Measurements from ENCODE around the gene SLC51B.

The SLC51B gene

GRCh38 chr15:65101891-65102708 is 56.9 kb downstream of the SLC51B start:
- DNase-seq = no peak

DNA sequence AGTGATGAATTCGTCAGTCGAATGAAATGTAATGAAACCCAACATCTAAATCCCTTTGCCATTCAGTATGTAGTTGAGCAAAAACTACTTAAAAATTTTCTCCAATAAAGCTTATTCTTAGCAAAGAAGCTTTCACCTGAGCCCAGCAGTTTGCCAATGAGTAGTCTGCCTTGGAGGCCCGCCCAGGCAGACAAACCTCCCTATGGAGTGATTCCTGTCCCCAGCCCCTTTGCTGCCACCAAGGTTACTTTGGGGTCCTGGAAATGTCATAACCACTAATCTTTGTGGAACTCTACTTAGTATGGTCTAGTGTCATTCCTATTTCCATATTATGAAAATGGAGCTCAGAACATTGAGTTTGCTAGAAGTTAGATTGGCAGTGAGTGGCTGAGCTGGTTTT is 57.7 kb downstream of the SLC51B start:
- DNase-seq = no peak
